T-helper 1 cell treated with Interleukin-12 subunit alpha and Interleukin-12 subunit beta and Interleukin-4 antibody, amounts not matched to agents 30 ng/mL and 1 ng/mL, for 36 hours (primary cell): ENCODE data around the gene GPR63. TPM values are rescaled to one million over a fixed set of nuclear protein-coding genes. Genes with fewer than 3 reads are reported as not detected.

Experiments used
- intact Hi-C: fragments of 100-400 bp; cut with micrococcal nuclease; formaldehyde crosslinking; loops from one replicate; pipeline ENCODE4 v1.15.1; 2024
- total RNA-seq: library from RNA; stranded (reverse); gene quantifications from 2 replicates; pipeline ENCODE4 v1.2.3, GENCODE V29; 2022

Gene GPR63
- total RNA-seq, 1 donor from 2014 or later, result 3.2 TPM

DNA sequence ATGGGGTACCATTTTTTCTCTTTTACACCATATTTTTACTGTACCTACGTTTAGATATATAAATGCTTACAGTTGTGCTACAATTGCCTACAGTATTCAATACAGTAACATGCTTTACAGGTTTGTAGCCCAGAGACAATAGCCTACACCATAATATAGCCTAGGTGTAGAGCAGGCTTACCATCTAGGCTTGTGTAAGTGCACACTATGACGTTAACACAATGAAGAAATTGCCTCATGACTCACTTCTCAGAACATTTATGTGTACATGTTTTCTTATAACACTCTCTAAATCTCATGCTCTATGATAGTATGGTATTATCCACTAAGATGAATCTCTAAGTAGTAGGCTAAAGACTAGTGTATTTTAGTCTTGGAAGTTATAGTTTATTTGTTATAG, 13.5 kb downstream of the GPR63 start:
- intact Hi-C loops, result no loop called here

DNA sequence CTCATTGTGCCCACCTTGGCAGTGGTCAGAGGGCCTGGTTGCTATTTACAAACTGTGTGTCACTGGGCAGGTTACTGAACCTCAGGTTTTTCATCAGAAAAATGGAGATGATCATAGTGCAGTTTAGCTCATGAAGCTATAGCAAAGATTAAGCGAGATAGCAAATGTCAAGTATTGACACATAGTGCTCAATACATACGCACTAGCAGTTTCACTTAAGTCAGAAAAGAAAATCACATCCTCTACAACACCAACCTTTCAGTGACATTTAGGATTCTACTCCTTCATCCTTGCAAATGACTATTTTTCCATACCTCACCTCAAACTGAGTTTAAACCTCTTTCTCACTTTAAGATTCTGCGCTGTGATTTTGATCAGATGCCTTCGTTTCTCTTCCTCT, 16.2 kb downstream of the GPR63 start:
- intact Hi-C loops, result no loop called here

DNA sequence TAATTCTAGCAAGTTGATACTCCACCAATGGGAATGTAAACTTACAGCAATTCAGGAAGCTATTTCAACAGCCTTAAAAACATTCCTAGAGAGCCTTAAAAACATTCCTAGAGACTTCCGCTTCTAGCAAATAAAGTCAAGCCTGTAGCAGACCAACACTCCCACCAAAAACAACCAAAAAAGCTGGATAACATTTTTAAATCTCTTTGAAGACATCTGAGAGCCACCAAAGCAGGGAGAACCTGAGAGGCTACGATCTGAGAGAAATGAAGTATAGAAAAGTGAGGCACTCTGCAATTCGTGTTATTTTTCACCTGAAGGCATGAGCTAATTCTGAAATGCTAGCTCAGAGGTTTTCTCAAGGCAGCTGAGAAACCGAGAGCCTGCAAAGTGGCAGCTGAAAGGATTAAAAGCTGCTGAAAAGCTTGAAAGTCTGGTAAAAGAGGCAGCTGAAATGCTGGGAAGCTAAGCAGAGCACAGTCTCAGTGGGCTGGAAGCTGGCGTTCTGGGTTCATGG, 20.9 kb downstream of the GPR63 start:
- intact Hi-C loops, result no loop called here

DNA sequence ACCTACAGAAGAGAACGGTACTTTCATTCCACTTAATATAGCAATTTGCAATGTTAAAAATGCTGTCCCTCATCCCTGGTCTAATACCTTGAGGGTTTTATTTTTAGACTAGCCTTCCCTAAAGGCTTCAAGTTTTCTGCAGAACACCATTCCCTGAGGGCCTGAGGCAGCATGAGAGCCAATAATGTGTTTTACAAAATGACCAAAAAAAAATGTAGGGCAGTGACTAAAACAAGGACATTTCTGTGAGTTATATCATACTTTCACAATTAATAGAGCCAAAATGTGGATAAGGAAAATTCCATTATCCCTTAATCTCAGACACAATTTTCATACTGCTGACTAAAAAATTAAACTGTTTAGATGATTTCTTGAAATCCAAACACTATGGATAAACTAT, 22.7 kb downstream of the GPR63 start:
- intact Hi-C loops, result no loop called here

DNA sequence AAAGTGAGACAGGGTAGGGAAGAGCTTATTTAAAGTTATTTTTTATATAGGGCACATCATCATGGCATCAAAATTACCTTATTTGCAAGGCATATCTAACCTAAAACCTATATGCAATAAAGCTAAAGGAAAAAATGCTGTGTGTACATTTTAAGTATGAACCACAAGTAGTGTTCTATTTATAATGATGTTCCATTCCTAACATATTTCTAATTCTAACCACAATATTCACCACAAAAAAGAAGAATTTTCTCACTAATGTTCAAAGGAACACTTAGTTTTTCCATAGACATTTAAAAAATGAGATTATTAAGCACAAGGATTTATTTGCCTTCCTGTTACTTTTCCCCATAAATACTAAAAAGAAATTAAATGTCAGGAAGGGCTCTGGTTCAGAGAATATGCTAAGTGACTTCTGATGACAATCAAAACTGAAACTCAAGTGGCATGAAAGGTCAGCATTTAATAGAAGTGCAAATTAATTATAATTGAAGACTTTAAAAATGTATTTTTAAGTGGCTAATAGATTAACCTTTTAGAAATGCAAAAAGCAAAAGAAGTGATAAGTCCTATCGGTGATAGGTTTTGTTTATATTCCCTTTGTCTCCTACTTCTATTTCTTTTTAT, 25.1 kb downstream of the GPR63 start:
- intact Hi-C loops, result no loop called here

DNA sequence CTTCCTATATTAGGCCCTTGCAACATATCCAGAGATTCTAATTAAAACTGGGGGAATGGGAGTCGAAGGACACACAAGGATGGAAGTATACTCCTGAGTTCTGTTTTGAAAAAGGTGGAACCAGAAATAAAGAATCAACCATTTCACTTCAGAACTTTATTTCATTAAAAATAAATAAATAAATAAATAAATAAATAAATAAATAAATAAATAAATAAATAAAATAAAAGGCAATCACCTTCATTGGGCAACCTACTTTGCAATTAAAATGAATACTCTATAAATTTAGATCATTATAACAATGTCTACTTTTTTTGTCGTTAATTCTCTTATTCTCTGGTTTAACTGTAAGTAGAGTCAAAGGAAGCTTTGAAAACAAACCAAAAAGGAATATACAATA, 25.6 kb downstream of the GPR63 start:
- intact Hi-C loops, result no loop called here

DNA sequence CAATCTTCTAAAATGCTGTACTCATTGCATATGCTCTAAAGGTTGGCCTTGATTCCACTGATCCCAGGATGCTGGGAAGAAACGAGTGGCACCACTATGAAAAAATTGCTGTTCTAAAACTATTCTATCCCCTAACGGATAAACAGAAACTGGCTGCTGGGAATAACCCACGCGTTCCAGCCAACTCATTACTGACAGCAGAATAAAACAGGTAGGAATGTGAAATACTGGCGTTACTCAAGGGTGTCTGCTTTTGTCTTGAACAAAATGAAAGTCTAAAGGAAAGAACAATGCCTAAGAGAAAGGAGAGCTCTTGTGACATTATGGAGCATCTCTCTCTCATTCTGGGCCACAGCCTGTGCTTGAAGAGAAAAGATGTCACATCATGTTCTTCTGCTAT, 26.1 kb downstream of the GPR63 start:
- intact Hi-C loops, result no loop called here

DNA sequence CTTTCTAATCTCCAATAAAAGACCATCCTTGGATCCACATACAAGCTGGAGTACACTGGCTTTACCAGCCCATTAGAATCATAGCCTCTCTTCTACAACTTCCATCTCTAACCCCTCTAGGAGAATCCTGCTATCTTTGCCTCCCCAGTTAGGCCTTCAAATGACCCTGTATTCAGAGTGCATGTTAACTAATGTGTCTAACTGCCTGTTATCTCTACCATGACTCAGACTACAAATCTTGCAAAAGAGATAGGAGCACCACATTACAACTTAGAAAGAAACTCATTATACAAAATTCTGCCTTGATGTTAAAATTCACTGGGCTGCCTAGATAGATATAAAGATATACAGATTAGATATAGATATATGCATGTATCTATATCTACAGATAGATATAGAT, 28.2 kb downstream of the GPR63 start:
- intact Hi-C loops, result no loop called here

DNA sequence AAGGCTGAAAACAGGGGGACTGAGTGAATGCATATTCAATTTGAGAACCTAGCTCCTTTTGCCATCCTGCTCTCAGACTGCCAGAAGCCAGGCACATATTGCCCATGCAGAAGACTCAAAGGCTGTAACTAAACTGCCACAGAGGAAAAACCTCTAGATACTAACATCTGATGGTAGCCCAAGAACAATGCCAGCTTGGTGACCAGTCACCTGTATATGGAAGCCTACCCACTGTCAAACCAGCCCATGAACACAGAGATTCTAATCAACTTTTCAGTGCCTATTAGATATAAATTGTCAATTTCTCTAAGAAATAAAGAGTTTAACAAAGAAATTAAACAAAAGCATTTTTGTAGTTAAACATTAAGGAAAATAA, 34.2 kb downstream of the GPR63 start:
- intact Hi-C loops, result no loop called here

DNA sequence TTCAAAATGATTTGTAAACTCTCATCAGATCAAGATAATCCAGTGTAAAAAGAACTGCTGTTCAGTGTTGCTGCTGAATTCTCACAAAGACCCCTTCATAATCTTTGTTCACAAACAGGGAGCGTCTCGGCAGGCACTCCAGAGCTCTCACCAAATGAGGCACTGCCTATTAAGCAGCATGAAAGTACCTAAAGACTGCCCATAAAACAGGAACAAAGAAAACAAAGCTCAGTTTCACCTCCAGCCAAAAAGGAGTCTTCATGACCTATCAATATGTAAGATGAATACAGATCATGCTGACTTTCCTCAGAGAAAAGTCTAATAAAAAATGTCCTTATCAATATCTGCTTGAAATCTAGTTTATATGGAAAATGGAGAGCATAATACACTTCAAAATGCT, 41.8 kb downstream of the GPR63 start:
- intact Hi-C loops, result no loop called here

DNA sequence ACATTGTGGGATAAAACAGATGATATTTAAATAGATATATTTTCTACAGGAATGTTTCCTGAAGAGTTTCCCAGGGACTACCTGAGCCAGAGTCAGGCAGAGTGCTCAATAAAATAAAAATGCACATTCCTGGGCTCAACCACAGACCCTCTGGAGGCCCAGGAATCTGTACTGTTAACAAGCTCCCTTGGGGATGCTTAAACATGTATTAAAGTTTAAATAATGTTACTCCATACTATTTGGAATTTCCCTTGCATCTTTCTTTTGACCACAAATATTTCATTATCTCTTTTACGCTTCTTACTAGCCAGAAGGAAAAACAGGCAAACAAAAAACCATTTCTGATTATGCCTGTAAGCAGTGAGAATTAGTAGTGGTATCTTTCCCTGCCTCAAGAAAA, 42.3 kb downstream of the GPR63 start:
- intact Hi-C loops, result no loop called here

DNA sequence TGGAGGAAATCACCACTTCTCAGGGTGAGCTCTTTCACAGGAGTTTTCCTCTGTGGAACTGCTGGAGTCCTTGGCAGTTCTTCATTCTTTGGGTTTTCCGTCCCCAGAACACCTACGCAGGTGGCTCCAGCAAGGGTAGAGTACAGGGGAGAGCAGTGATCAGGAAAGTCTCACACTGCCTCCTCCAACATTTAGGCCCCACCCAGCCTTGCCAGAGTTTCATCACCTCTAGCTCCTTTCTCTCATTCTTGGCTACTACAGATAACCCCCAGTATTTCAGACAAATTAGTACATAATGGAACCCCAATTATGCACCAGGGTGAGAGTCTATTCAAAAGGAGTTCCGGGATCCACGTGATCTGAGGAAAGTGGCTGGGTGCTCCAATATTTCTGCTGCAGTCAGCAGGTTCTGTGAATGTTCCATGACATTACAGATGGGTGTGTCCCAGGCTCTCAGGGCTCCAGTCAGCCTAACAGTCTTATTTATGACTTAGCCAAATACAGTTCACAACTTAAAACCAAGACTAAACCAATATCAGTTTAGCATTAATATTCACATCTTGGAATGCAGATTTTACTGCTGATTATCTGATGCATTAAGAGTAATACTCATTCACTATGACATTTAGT, 44.6 kb downstream of the GPR63 start:
- intact Hi-C loops, result no loop called here

DNA sequence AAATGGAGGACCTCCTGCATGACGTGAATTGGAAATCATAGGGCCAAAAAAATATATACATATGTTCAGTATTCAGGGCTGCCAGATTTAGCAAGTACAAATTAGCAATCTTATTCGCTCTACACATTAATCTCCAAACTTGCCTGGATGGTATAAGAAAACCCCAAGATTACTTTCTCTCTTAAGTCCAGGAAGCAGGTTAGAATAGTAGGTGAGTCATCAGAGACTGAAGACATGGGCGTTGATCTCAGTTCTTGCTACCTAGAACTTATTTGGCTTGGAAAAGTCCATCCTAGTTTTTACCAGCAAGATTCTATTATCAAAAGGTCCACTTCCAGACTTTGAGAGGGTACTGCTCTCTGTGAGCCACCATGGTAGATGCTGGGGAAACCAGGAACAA, 47.4 kb downstream of the GPR63 start:
- intact Hi-C loops, result no loop called here

DNA sequence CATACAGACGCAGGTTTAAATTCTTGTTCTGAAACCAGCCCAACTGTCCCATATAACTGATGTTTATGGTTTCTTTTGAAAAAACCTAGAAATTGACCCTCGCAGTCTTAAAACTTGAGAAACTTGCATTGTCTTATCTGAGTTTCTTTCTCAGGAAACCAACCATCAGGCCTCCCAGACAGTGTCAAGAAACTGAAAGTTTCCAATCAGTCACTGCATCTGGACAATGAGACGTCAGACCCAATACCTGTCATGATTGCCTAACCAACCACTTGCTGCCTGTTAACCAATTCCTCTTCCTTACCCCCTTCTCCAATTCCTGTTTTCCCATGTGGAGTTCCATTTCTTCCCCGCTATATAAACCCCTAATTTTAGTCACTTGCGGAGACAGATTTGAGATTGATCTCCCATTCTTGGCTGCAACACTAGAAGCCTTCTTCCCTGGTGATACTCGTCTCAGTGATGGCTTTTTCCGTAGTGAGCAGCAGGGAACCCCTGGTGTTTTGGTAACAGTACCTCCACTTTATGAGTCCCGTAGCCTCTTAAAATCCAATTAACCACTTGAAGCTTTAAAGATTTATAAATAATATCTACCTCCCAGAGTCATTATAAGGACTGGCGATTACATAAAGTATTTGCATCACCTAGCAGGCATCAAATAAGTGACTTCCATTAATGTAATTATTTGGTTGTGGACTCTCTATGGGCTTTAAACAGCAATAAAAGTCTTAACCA, 49.3 kb downstream of the GPR63 start:
- intact Hi-C loops, result no loop called here

DNA sequence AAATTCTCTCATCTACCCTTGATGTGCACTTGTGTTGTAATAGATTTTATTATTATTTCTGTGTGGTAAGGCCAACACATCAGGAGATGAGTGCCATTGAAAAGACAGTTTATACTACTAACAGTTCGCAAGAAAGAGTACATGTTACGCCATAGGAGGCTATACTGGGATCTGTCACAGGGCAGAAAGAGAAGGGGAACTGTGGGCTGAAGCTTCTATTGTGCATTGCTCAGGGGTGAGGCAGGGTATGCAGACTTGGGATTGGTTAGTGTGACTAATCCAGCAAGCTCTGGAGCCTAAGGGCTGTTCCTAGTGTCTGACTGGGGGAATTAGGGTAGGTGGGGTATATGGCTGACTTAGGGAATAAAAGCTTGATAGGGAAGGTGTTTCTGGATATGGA, 50.9 kb downstream of the GPR63 start:
- intact Hi-C loops, result no loop called here

DNA sequence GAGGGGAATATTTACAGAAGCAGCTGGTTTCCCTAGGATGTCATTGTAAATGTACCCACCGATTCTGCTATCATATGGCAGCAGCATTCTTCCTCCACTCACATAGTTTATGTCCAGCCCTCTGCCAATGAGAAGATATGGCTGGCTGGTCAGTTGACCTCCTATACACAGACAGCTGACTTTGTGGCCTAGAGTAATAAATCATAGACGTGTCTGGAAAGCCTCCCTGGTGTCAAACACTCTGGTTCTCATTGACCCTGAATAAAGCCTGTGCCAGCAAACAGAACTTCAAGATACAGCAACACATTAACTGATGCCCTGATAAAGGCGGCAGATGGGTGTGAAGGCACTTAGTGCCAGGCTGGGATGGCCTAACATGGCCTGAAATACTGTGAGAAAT, 52.6 kb downstream of the GPR63 start:
- intact Hi-C loops, result no loop called here

DNA sequence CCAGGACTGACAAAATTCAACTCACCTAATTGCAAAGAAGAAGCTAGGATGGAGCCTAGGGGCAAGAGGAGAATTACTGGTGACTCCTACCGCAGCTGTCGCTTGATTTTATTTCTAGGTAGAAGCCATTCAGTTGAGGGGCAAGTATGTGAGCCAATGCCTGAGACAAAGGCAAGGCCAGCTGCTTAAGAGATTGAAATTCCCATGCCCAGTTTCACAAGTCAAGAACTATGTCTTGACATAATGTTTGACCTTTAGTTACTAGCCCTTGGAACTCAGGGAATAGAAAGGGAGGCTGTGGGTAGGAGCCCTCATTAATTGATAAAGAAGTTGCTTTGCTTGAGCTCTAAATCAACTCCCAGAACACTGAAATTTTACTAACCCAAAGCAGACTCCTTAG, 54.0 kb downstream of the GPR63 start:
- intact Hi-C loops, result no loop called here

DNA sequence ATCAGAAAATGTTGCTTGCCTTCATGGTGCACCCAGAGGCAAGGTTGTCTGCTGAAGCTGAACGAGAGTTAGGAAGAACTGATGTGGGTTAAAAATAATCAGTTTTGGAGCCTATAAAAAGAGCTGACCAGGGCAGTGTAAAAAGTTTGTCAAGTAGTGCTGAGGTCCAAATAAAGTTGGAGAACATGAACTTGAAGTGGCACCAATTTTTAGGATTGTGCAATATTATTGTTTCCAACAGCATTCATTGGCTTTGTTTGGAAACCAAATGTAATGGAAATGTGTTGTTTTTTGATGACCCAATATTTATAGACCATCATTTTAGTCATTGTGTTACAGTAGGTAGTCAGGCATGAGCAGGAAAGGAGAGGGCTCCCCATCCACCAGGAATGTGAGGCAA, 55.7 kb downstream of the GPR63 start:
- intact Hi-C loops, result no loop called here

DNA sequence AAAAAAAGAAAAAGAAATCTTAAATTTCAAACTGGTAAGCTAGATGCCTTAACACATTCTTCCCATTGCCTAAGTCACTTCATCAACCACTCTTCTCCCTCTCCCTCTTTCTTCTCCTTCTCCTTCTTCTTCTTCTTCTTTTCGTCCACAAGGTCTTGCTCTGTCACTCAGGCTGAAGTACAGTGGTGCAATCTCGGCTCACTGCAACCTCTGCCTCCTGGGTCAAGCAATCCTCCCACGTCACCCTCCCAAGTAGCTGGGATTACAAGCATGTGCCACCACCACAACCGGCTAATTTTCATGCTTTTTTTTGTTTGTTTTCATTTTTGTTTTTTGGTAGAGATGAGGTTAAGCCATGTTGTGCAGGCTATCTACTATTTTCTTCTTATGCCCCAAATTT, 60.2 kb downstream of the GPR63 start:
- intact Hi-C loops, result no loop called here

DNA sequence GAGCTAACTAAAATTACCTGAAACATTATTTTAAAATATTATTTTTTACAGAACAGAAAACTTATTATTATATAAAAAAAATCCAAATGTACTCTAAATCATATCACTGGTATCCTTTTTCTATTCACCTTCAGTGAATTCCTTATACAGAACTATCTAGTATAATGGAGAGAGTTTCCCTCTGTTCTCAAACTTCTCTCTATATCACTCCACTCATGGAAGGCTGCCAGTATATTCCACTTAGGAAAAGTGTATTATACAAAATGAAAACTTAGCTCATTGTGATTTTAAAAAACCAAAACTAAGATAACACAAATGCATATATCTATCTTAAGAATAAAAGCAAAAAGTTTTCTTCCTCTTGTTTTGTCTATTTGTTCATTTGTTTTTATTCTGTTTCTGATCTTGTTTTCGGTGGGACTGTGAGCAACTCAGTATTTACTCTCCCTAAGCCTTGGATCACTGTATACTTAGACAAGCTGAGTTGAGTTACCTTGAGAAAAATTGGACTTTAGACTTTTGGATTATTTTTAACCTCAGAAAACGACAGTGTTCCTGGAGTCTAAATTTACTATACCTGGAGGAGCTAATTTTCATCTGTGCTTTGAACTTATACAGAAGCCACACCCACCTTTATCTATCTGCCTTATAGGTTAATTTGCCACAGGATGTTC, 61.4 kb downstream of the GPR63 start:
- intact Hi-C loops, result no loop called here

DNA sequence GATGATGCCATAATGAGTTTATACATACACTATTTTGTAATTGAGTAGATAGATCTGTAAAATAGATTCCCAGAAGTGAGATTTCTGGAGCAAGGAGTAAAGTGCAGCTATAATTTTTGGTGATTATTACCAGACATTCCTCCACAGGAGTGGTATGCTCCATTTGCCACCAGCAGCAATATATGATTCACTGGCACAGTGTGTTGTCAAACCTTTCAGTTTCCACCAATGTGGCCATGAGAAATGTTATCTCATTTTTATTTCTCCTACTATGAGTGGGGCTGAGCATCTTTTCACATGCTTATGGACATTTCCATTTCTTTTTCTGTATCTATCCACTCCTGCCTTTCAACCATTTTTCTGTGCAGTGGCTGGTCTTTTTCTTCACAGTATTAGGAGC, 70.5 kb downstream of the GPR63 start:
- intact Hi-C loops, result no loop called here

DNA sequence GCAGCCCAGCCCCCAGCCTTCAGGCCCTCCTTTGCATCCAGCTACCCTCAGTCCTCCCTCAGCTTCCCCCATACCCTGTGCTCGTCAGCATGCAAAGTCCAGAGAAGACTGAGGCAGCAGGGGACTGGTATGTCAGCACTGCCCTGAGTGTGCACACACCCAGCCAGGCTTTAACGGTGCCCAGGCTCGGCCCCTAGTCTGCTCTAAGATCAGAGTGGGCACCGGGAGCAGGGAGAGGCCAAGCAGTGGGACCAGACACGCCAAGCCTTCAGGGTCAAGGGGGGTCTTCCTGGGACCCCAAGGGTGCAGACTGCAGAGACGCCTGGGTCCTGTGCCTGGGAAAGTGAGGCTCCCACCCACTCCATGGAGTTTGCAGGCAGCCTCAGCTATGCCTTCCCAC, 74.7 kb downstream of the GPR63 start:
- intact Hi-C loops, result no loop called here
